ENCODE data around the gene MYBBP1A. TPM values are rescaled to one million over a fixed set of nuclear protein-coding genes. Genes with fewer than 3 reads are reported as not detected.

The MYBBP1A gene
- total RNA-seq, 1 experiment from 2014 or later, result 130 TPM

DNA sequence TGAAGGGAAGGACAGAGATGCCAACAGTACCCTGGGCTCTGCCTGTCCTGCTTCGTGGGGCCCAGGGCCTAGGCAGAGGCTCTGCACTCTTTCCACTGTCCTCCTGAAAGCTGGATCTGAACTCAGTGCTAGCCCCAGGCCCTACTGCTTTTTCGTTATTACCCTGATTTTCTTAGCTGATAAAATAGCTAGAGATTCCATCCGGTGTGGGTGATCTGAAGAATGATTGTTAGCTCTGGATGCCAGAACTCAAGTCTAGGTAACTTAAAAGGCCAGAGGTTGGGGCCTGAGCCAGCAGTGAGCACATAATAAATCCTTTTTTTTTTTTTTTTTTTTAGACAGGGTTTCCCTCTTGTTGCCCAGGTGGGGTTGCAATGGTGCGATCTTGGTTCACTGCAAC is 1.8 kb upstream of the MYBBP1A start:
- POLR2A ChIA-PET, result no interaction called here
- ATAC-seq, result no peak

DNA sequence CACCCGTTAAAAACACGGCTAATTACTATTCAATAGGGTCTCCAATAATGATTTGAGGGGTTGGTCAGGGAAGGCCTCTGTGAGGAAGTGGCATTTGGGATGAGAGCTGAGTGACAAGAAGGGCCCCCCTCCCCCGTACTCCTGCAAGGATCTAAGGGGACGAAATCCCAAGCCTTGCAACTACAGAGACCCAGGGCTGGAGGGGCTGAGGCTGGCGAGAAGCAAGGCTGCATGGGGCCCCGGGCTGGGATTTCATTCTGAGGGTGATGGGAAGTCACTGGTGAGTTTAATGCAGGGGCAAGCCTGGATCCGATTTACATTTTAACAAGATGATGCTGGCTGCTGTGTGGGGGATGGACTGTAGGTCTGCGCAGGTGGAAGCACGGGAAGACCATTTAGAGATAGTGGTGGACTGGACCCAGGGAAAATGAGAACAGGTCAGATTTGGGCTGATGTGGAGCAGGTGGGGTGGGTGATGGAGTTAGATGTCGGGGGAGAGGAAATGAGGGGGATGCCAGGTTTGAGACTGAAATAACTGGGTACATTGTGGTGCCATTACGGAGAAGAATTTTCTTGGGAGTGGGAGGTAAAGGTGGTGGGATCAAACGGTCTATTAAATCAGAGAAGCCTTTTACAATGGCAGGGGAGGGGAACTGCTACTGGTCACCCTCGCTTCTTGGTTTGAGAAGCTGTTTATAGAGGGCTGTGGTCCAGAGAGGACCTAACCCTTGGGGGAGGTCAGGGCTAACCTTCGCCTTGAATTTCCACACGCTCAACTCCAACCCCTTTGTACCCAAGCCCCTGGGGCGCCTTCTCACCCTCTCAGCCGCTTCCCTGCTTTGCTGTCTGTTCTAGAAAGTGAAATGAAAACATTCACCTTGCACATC is 932 bp upstream of the MYBBP1A start:
- no peaks in the 10 kb centered on the region for H3K9me3 ChIP-seq (ENCODE audit: control insufficient read depth in 1 of 2, insufficient read depth in 1 of 2, low read depth in 1 of 2, low read length in 2 of 2)
- peaks cover 45% of the 10 kb centered on the region for H3K79me2 ChIP-seq (ENCODE audit: insufficient read depth, low read length)
- no peak overlapping the region for H2AFZ ChIP-seq (ENCODE audit: low read depth, low read length, poor library complexity, severe bottlenecking)
- TF ChIP-seq SP1 (IDR thresholded peaks at IDR 0.05; ENCODE audit: low read depth), result no peak
- no peak for ATAC-seq
- intact Hi-C loops (cut with micrococcal nuclease), result no loop called here
- no peak for DNase-seq (ENCODE audit: low read depth, low spot score)
- H4K20me1 ChIP-seq (ENCODE audit: insufficient read depth), result no peaks in the 10 kb centered on the region
- H3K36me3 ChIP-seq (ENCODE audit: control insufficient read depth in 1 of 2, insufficient read depth in 2 of 2, low read length in 2 of 2), result peaks cover 13 to 34% of the 10 kb centered on the region in 2 experiments
- peak overlapping the region; percentile 71 for H3K27ac ChIP-seq (ENCODE audit: low read depth, low read length)
- H3K27me3 ChIP-seq (ENCODE audit: insufficient read depth, low read length), result no peaks in the 10 kb centered on the region
- POLR2A ChIA-PET, result interaction anchor here (0.9 to 1.5 kb wide), 3 partner anchors 11 to 135 kb away, joined by 3 to 4 read pairs (median 3); no protein-coding TSS in a partner anchor
- no peaks in the 10 kb centered on the region for H3K9me2 ChIP-seq (ENCODE audit: insufficient read depth)
- peak overlapping the region; percentile 92 for H3K4me2 ChIP-seq (ENCODE audit: low read length)
- CTCF ChIA-PET, result interaction anchor here (1.0 to 1.5 kb wide), 4 partner anchors 9 to 134 kb away, joined by 3 to 16 read pairs (median 6); no protein-coding TSS in a partner anchor
- RAD21 ChIA-PET (ENCODE audit: low non-redundant PET in 1 of 2, low total read pairs in 2 of 2, uncharacterized antibody in 2 of 2, unreplicated experiment in 2 of 2), result no interaction called here
- H3K9ac ChIP-seq (ENCODE audit: low read length), result peak overlapping the region; percentile 96
- peaks cover 6 to 20% of the 10 kb centered on the region in 2 experiments; a peak in 3 of 4 replicates for H3K4me1 ChIP-seq (ENCODE audit: control insufficient read depth in 1 of 2, insufficient read depth in 2 of 2, low read length in 2 of 2)
- BruUV-seq (replicated peaks), result TSS peak; percentile 97
- peak overlapping the region; percentile 99 to 100 for H3K4me3 ChIP-seq (replicated peaks in 1 of 2; ENCODE audit: low read depth in 1 of 2, low read length in 2 of 2)

More for the DNA sequence above, 1.8 kb upstream of the MYBBP1A start:
- TF ChIP-seq FOSL1 (IDR thresholded peaks at IDR 0.05; ENCODE audit: low read depth), result no peak
- TF ChIP-seq, protein P1, sequence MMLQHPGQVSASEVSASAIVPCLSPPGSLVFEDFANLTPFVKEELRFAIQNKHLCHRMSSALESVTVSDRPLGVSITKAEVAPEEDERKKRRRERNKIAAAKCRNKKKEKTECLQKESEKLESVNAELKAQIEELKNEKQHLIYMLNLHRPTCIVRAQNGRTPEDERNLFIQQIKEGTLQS (IDR thresholded peaks at IDR 0.05), result no peak
- H4K20me1 ChIP-seq (ENCODE audit: insufficient read depth), result no peaks in the 10 kb centered on the region
- peaks cover 10 to 27% of the 10 kb centered on the region in 2 experiments for H3K36me3 ChIP-seq (ENCODE audit: control insufficient read depth in 1 of 2, insufficient read depth in 2 of 2, low read length in 2 of 2)
- H3K27me3 ChIP-seq (ENCODE audit: insufficient read depth, low read length), result no peaks in the 10 kb centered on the region
- BruUV-seq (replicated peaks), result no TSS peak
- no peaks in the 10 kb centered on the region for H3K9me3 ChIP-seq (ENCODE audit: control insufficient read depth in 1 of 2, insufficient read depth in 1 of 2, low read depth in 1 of 2, low read length in 2 of 2)
- H3K79me2 ChIP-seq (ENCODE audit: insufficient read depth, low read length), result peaks cover 37% of the 10 kb centered on the region
- RAD21 ChIA-PET (ENCODE audit: low non-redundant PET in 1 of 2, low total read pairs in 2 of 2, uncharacterized antibody in 2 of 2, unreplicated experiment in 2 of 2), result no interaction called here
- no peak overlapping the region for H3K27ac ChIP-seq (ENCODE audit: low read depth, low read length)
- H3K9me2 ChIP-seq (ENCODE audit: insufficient read depth), result no peaks in the 10 kb centered on the region
- no peak overlapping the region for H3K9ac ChIP-seq (ENCODE audit: low read length)
- no peak overlapping the region for H2AFZ ChIP-seq (ENCODE audit: low read depth, low read length, poor library complexity, severe bottlenecking)
- intact Hi-C loops (cut with micrococcal nuclease), result no loop called here
- no peak overlapping the region for H3K4me2 ChIP-seq (ENCODE audit: low read length)
- no peak overlapping the region for H3K4me3 ChIP-seq (replicated peaks in 1 of 2; ENCODE audit: low read depth in 1 of 2, low read length in 2 of 2)
- CTCF ChIA-PET, result interaction anchor here (1.4 kb wide), 1 partner anchor 10 kb away, joined by 9 read pairs; no protein-coding TSS in a partner anchor
- DNase-seq (ENCODE audit: low read depth, low spot score), result no peak
- peaks cover 6 to 20% of the 10 kb centered on the region in 2 experiments; a peak in 3 of 4 replicates for H3K4me1 ChIP-seq (ENCODE audit: control insufficient read depth in 1 of 2, insufficient read depth in 2 of 2, low read length in 2 of 2)
